Jurkat, Clone E6-1 (cell line): Measurements from ENCODE around the gene DUOX1.
"Not testable (repeated sequence)": the region's sequence is repeated elsewhere in the genome, so short reads cannot be mapped to it uniquely, and the experiment has no call there.

Experiments
- DNase-seq: peaks from one replicate; pipeline ENCODE4 v3.0.0-alpha.2; 2011; ENCODE audit warnings: low read depth, low spot score
- H3K4me3 ChIP-seq: 2 replicates; pipeline ENCODE4 v1.5.1; 2011; ENCODE audit warnings: mild to moderate bottlenecking, low read length, control low read depth, moderate library complexity

DUOX1 gene

GRCh38 chr15:45118131-45118588 is 11.6 kb upstream of the DUOX1 start:
- peak; percentile 73 for DNase-seq
- H3K4me3 ChIP-seq: no peak overlapping the region

- H3K4me3 ChIP-seq: no peak overlapping the region
- DNase-seq: no peak
These were observed 10.8 kb upstream of the DUOX1 start for GRCh38 chr15:45118996-45119395.

- no peak overlapping the region for H3K4me3 ChIP-seq
- no peak for DNase-seq
These were observed 9.5 kb upstream of the DUOX1 start for GRCh38 chr15:45120081-45120972.

- DNase-seq: no peak
- H3K4me3 ChIP-seq: no peak overlapping the region
These were observed 8.8 kb upstream of the DUOX1 start for GRCh38 chr15:45121020-45121419.

- DNase-seq: no peak
These were observed 7.9 kb upstream of the DUOX1 start for GRCh38 chr15:45121706-45122417.

GRCh38 chr15:45122719-45123118 is 7.1 kb upstream of the DUOX1 start:
- H3K4me3 ChIP-seq: no peak overlapping the region
- DNase-seq: no peak

More at GRCh38 chr15:45121706-45122417, 7.9 kb upstream of the DUOX1 start:
- H3K4me3 ChIP-seq: no peak overlapping the region

- no peak overlapping the region for H3K4me3 ChIP-seq
- DNase-seq: no peak
These were observed 6.4 kb upstream of the DUOX1 start for GRCh38 chr15:45123397-45123796.

GRCh38 chr15:45126535-45127158 is 3.1 kb upstream of the DUOX1 start:
- H3K4me3 ChIP-seq: no peak overlapping the region
- peak; percentile 17 for DNase-seq

- H3K4me3 ChIP-seq: no peak overlapping the region
- no peak for DNase-seq
These were observed 689 bp upstream of the DUOX1 start for GRCh38 chr15:45128971-45129639.

- H3K4me3 ChIP-seq: no peak overlapping the region
These were observed 652 bp downstream of the DUOX1 start for GRCh38 chr15:45130291-45131000.

GRCh38 chr15:45131510-45131909 is 1.7 kb downstream of the DUOX1 start:
- DNase-seq: no peak
- no peak overlapping the region for H3K4me3 ChIP-seq

More at GRCh38 chr15:45130291-45131000, 652 bp downstream of the DUOX1 start:
- no peak for DNase-seq

- no peak for DNase-seq
- H3K4me3 ChIP-seq: no peak overlapping the region
These were observed 3.2 kb downstream of the DUOX1 start for GRCh38 chr15:45132844-45133560.

- no peak for DNase-seq
- no peak overlapping the region for H3K4me3 ChIP-seq
These were observed 3.7 kb downstream of the DUOX1 start for GRCh38 chr15:45133561-45133920.

GRCh38 chr15:45134046-45134445 is 4.3 kb downstream of the DUOX1 start:
- H3K4me3 ChIP-seq: no peak overlapping the region
- no peak for DNase-seq

- no peak overlapping the region for H3K4me3 ChIP-seq
- DNase-seq: no peak
These were observed 5.1 kb downstream of the DUOX1 start for GRCh38 chr15:45134682-45135604.

- not testable (repeated sequence) for H3K4me3 ChIP-seq, DNase-seq
These were observed 6.0 kb downstream of the DUOX1 start for GRCh38 chr15:45135705-45136377.

GRCh38 chr15:45136378-45136764 is 6.6 kb downstream of the DUOX1 start:
- H3K4me3 ChIP-seq: no peak overlapping the region
- DNase-seq: no peak
